ENCODE measurements around the gene UROC1.

- no peak for TF ChIP-seq CTCF (conservative IDR thresholded peaks at IDR 0.05; ENCODE audit: low read depth, low read length)
- TF ChIP-seq EZH2 (IDR thresholded peaks at IDR 0.05; ENCODE audit: borderline replicate concordance, low read depth, low read length, poor library complexity, severe bottlenecking) = no peak
These were observed 78.1 kb downstream of the UROC1 start for GRCh38 chr3:126439346-126439967.
